Body of pancreas (tissue), 4 donors: ENCODE measurements around the gene ANKRD2. TPM values are rescaled to one million over a fixed set of nuclear protein-coding genes. Genes with fewer than 3 reads are reported as not detected.

Experiments
- ATAC-seq: fragments of 150-250 bp; one replicate; pipeline ENCODE4 v1.9.1; 2016
- DNase-seq, 4 donors: peaks; one replicate each; pipeline ENCODE4 v3.0.0-alpha.2; 2019
- H3K27ac ChIP-seq, 4 donors: fragments of 200-600 bp; sonication (generic); 1 replicate in 3 of 4; 2 replicates in 1 of 4; pipeline versions ENCODE4 v1.5.1 to v1.6.1; 2016 to 2019; ENCODE audit warnings: mild to moderate bottlenecking in 1 of 4, mixed read lengths in 1 of 4, moderate library complexity in 1 of 4
- H3K27me3 ChIP-seq, 2 donors: fragments of 200-600 bp; sonication (generic); one replicate each; pipeline ENCODE4 v1.6.0; 2016; ENCODE audit warnings: mild to moderate bottlenecking in 1 of 2
- H3K36me3 ChIP-seq, 2 donors: fragments of 200-600 bp; sonication (generic); replicated peaks in 1 of 2; 2 replicates each; pipeline ENCODE4 v1.5.1; 2016; ENCODE audit warnings: low read depth in 2 of 2; ENCODE audit not compliant: insufficient read depth in 1 of 2
- H3K4me1 ChIP-seq: fragments of 200-600 bp; sonication (generic); one replicate; pipeline ENCODE4 v1.6.0; 2016
- H3K4me3 ChIP-seq, 2 donors: fragments of 200-600 bp; sonication (generic); 1 replicate in 1 of 2; 2 replicates in 1 of 2; pipeline ENCODE4 v1.5.1; 2016 to 2019
- H3K9me3 ChIP-seq, 3 donors: fragments of 200-600 bp; sonication (generic); 1 replicate in 2 of 3; 2 replicates in 1 of 3; pipeline ENCODE4 v1.5.1; 2016
- POLR2A ChIP-seq, 3 donors: fragments of 450-650 bp; IDR thresholded peaks; one replicate each; pipeline ENCODE4 v1.6.1; 2016; ENCODE audit warnings: antibody characterized with exemption in 3 of 3, mild to moderate bottlenecking in 2 of 3
- WGBS, 2 donors: methylation state at CpG; one replicate each; pipeline ENCODE4 v1.1.5; 2017; 5-methylcytosine and 5-hydroxymethylcytosine counted together
- intact Hi-C: fragments of 100-400 bp; cut with DNase I; formaldehyde crosslinking; loops from one replicate; pipeline ENCODE4 v1.15.1; 2023
- total RNA-seq, 2 donors: library from RNA; depleted of rRNA; stranded (reverse); fragments of >200 nt; gene quantifications; one replicate each; pipeline ENCODE4 v1.1.0, GENCODE V29; 2016
- TF ChIP-seq, protein P1 (sequence below), 7 experiments: fragments of 450-650 bp in 4 of 7; fragments of 200-600 bp in 3 of 7; sonication (generic) in 3 of 7; IDR thresholded peaks; one replicate each; pipeline ENCODE4 v1.5.1; 2016 to 2019; ENCODE audit warnings: antibody characterized with exemption in 7 of 7

The ANKRD2 gene
- total RNA-seq, 2 donors from 2014 or later: not detected

- no peak overlapping the region for H3K27ac ChIP-seq
- TF ChIP-seq, protein P1, sequence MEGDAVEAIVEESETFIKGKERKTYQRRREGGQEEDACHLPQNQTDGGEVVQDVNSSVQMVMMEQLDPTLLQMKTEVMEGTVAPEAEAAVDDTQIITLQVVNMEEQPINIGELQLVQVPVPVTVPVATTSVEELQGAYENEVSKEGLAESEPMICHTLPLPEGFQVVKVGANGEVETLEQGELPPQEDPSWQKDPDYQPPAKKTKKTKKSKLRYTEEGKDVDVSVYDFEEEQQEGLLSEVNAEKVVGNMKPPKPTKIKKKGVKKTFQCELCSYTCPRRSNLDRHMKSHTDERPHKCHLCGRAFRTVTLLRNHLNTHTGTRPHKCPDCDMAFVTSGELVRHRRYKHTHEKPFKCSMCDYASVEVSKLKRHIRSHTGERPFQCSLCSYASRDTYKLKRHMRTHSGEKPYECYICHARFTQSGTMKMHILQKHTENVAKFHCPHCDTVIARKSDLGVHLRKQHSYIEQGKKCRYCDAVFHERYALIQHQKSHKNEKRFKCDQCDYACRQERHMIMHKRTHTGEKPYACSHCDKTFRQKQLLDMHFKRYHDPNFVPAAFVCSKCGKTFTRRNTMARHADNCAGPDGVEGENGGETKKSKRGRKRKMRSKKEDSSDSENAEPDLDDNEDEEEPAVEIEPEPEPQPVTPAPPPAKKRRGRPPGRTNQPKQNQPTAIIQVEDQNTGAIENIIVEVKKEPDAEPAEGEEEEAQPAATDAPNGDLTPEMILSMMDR (IDR thresholded peaks at IDR 0.05): no peak
- H3K4me1 ChIP-seq: peaks cover 11% of the 10 kb centered on the region
- H3K27me3 ChIP-seq: no peaks in the 10 kb centered on the region
- no peaks in the 10 kb centered on the region for H3K9me3 ChIP-seq
- DNase-seq: no peak
- no peak for ATAC-seq
- 81 to 96% methylated on average over 4 to 6 of the region's 6 CpGs for WGBS, 2 donors
- no peaks in the 10 kb centered on the region for H3K36me3 ChIP-seq
- intact Hi-C loops: no loop called here
- no peak overlapping the region for H3K4me3 ChIP-seq
These were observed 26.7 kb downstream of the ANKRD2 start for GRCh38 chr10:97599272-97599619.

- no peak for TF ChIP-seq POLR2A (IDR thresholded peaks at IDR 0.05)
- TF ChIP-seq, protein P1 (IDR thresholded peaks at IDR 0.05): no peak
- intact Hi-C loops: no loop called here
- Histone ChIP-seq H3K36me3 (no peaks in the 10 kb centered on the region), H3K4me1 (peaks cover 11% of the 10 kb centered on the region), H3K9me3 (no peaks in the 10 kb centered on the region), H3K4me3 (no peak overlapping the region), H3K27ac (no peak overlapping the region), H3K27me3 (no peaks in the 10 kb centered on the region)
- DNase-seq (no peak), ATAC-seq (no peak)
- WGBS, 2 donors: 87 to 100% methylated on average over 1 of the region's 1 CpG
These were observed 28.0 kb downstream of the ANKRD2 start for GRCh38 chr10:97600616-97601015.

DNA sequence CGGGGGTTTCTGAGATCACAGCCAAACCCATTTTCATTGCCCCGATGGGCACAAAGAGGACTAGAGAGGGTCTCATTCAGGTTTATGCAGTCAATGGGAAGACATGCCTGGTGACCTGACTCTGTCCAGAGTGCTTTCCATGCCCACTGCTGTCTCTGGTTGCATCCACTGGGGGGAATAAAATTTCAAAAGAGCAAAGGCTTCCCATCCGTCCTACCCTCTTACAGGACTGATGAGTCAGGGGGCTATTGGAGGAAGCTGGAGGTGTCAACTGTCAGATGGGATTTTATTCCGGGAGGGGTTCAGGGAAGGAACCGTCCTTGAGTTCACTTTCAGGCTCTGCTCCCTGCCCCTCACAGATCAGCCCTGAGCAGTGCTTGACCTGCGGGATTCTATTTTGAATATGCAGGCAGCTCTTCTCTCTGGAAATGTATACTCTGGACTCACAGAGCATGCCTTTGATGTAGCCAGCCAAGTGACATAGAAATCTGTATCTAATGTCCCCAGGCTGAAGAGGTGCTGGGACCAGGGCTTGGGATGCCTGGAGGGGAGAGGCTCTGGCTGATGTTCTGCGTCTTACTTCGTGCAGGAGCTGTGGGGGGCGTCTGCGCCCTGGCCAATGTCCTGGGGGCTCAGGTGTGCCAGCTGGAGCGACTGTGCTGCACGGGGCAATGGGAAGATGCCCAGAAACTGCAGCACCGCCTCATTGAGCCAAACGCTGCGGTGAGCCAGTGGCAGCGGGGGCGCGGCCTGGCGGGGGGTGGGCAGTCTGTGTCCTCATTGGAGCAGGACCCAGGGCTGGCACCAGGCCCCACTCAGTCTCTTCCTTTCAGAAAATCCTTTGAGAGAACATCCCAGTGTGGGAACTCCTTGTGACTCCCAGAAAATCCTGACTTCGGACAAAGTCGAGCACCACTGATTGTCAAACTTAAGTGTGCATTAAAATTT, 29.0 kb downstream of the ANKRD2 start:
- Histone ChIP-seq H3K27ac (no peak overlapping the region), H3K27me3 (no peaks in the 10 kb centered on the region), H3K36me3 (no peaks in the 10 kb centered on the region), H3K4me3 (no peak overlapping the region), H3K9me3 (no peaks in the 10 kb centered on the region), H3K4me1 (peaks cover 4% of the 10 kb centered on the region)
- no peak for DNase-seq
- WGBS, 2 donors: 72 to 94% methylated on average over 6 to 21 of the region's 21 CpGs
- intact Hi-C loops: no loop called here
- TF ChIP-seq, protein P1 (IDR thresholded peaks at IDR 0.05): no peak
- no peak for TF ChIP-seq POLR2A (IDR thresholded peaks at IDR 0.05)
- ATAC-seq: no peak

GRCh38 chr10:97607095-97607636, 34.6 kb downstream of the ANKRD2 start:
- no peak for ATAC-seq
- H3K36me3 ChIP-seq: no peaks in the 10 kb centered on the region
- H3K4me3 ChIP-seq: no peak overlapping the region
- H3K4me1 ChIP-seq: no peaks in the 10 kb centered on the region
- 91 to 92% methylated on average over 5 of the region's 5 CpGs for WGBS, 2 donors
- DNase-seq: no peak
- intact Hi-C loops: no loop called here
- H3K9me3 ChIP-seq: no peaks in the 10 kb centered on the region
- TF ChIP-seq POLR2A (IDR thresholded peaks at IDR 0.05): no peak
- TF ChIP-seq, protein P1 (IDR thresholded peaks at IDR 0.05): no peak
- H3K27ac ChIP-seq: no peak overlapping the region
- no peaks in the 10 kb centered on the region for H3K27me3 ChIP-seq
